Panc1 (cell line): Measurements from ENCODE around the gene EIF2AK2. TPM values are rescaled to one million over a fixed set of nuclear protein-coding genes. Genes with fewer than 3 reads are reported as not detected.

ENCODE experiments used
- ATAC-seq: fragments of 200-7000 bp; cut with Tn5 transposase; 2 replicates; pipeline ENCODE4 v1.9.1; 2020; ENCODE audit warnings: mild to moderate bottlenecking, moderate library complexity
- BruUV-seq: library from RNA; stranded (reverse); fragments of 400-500 nt; replicated peaks from 2 replicates; lab custom pipeline; 2021; lab: Mats Ljungman, UMichigan
- CTCF ChIA-PET: fragments of 300-600 bp; sonication (Branson Sonifier 250); formaldehyde crosslinking; loops from one replicate; lab custom pipeline; 2022; ENCODE audit warnings: antibody characterized with exemption; lab: Charles Lee
- POLR2A ChIA-PET: fragments of 300-600 bp; sonication (Branson Sonifier 250); formaldehyde crosslinking; loops from one replicate; lab custom pipeline; 2022; ENCODE audit warnings: antibody characterized with exemption; lab: Charles Lee
- DNase-seq: peaks from one replicate; pipeline ENCODE4 v3.0.0-alpha.2; 2010; ENCODE audit warnings: low read depth, low spot score
- H3K27ac ChIP-seq: 2 replicates; pipeline ENCODE4 v1.5.1; 2011; ENCODE audit warnings: mild to moderate bottlenecking, low read length, inconsistent platforms
- H3K27me3 ChIP-seq: fragments of 200-500 bp; sonication (Bioruptor generic); 2 replicates; pipeline ENCODE4 v1.6.0; 2014; ENCODE audit warnings: low read length, inconsistent platforms; ENCODE audit not compliant: control insufficient read depth, insufficient read depth
- H3K36me3 ChIP-seq: fragments of 200-500 bp; sonication (Bioruptor generic); 2 replicates; pipeline ENCODE4 v1.5.1; 2014; ENCODE audit warnings: inconsistent platforms, mild to moderate bottlenecking, low read length, moderate library complexity; ENCODE audit not compliant: control insufficient read depth, insufficient read depth
- H3K4me1 ChIP-seq: 2 replicates; pipeline ENCODE4 v1.5.1; 2011; ENCODE audit warnings: inconsistent platforms, mild to moderate bottlenecking, low read length, moderate library complexity; ENCODE audit not compliant: control insufficient read depth, insufficient read depth
- H3K4me3 ChIP-seq, 2 experiments: 2 replicates each; pipeline ENCODE4 v1.5.1; 2011 to 2012; ENCODE audit warnings: low read depth in 2 of 2, low read length in 2 of 2, mild to moderate bottlenecking in 2 of 2, inconsistent platforms in 1 of 2, moderate library complexity in 1 of 2
- H3K9me3 ChIP-seq: fragments of 200-500 bp; sonication (Bioruptor generic); 2 replicates; pipeline ENCODE4 v1.5.1; 2014; ENCODE audit warnings: low read depth, mild to moderate bottlenecking, inconsistent platforms, low read length, moderate library complexity; ENCODE audit not compliant: control insufficient read depth, insufficient read depth
- POLR2AphosphoS5 ChIP-seq: IDR thresholded peaks from 2 replicates; pipeline ENCODE4 v1.6.1; 2012; ENCODE audit warnings: mild to moderate bottlenecking, low read depth, low read length, moderate library complexity
- REST ChIP-seq, 2 experiments: IDR thresholded peaks; 2 replicates each; pipeline ENCODE4 v1.6.1; 2011 to 2012; ENCODE audit warnings: low read depth in 2 of 2, control low read depth in 1 of 2, low read length in 1 of 2, mild to moderate bottlenecking in 1 of 2, moderate library complexity in 1 of 2; ENCODE audit not compliant: insufficient read depth in 1 of 2
- SIN3A ChIP-seq: IDR thresholded peaks from 2 replicates; pipeline ENCODE4 v1.6.1; 2012; ENCODE audit warnings: low read depth, mild to moderate bottlenecking, low read length, moderate library complexity, borderline replicate concordance; ENCODE audit not compliant: insufficient read depth
- TCF7L2 ChIP-seq: IDR thresholded peaks from 2 replicates; pipeline ENCODE4 v1.6.1; 2011; ENCODE audit warnings: mild to moderate bottlenecking, low read depth, low read length, inconsistent platforms
- in situ Hi-C: cut with HindIII; loops from 2 replicates; pipeline ENCODE4 v1.10.0; 2016; ENCODE audit warnings: low sequenced_read_pairs, low pct_unique_long_range_greater_than_20kb
- intact Hi-C: fragments of 100-400 bp; cut with micrococcal nuclease; formaldehyde crosslinking; loops from one replicate; pipeline ENCODE4 v1.10.0; 2022; ENCODE audit not compliant: unreplicated experiment
- total RNA-seq: library from RNA; stranded (reverse); gene quantifications from one replicate; pipeline ENCODE4 v1.2.1, GENCODE V29; 2021; ENCODE audit not compliant: unreplicated experiment
- TF ChIP-seq, protein P1 (sequence below): fragments of 450-650 bp; IDR thresholded peaks from 2 replicates; pipeline ENCODE4 v1.5.1; 2017; ENCODE audit warnings: mild to moderate bottlenecking

Gene EIF2AK2
- total RNA-seq, 1 experiment from 2014 or later, result 44.3 TPM

GRCh38 chr2:37201766-37202165 is 45.0 kb upstream of the EIF2AK2 start:
- CTCF ChIA-PET, result no interaction called here

DNA sequence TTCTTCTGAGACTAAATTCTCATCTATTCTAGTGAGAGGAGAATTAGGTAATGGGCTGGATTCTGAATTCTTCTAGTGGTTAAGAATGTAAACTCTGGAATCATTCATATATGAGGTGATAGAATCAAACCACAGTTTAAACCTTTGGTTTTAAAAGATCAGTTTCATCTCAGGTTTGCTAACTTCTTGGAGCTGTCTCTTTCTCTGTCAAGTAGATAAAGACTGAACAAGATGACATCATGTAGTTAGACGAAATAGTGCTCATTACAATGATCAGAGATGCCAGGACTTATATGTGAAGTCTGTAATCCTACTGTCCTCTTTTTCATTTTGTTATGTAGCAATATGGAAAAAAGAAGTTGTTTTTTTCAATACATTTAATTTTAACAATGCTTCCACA is 44.4 kb upstream of the EIF2AK2 start:
- TF ChIP-seq, protein P1, sequence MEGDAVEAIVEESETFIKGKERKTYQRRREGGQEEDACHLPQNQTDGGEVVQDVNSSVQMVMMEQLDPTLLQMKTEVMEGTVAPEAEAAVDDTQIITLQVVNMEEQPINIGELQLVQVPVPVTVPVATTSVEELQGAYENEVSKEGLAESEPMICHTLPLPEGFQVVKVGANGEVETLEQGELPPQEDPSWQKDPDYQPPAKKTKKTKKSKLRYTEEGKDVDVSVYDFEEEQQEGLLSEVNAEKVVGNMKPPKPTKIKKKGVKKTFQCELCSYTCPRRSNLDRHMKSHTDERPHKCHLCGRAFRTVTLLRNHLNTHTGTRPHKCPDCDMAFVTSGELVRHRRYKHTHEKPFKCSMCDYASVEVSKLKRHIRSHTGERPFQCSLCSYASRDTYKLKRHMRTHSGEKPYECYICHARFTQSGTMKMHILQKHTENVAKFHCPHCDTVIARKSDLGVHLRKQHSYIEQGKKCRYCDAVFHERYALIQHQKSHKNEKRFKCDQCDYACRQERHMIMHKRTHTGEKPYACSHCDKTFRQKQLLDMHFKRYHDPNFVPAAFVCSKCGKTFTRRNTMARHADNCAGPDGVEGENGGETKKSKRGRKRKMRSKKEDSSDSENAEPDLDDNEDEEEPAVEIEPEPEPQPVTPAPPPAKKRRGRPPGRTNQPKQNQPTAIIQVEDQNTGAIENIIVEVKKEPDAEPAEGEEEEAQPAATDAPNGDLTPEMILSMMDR, result no peak
- no peak for TF ChIP-seq TCF7L2
- TF ChIP-seq REST (IDR thresholded peaks at IDR 0.05; ENCODE audit: insufficient read depth in 1 of 2, low read depth in 2 of 2, low read length in 1 of 2), result no peak
- no peak for TF ChIP-seq POLR2AphosphoS5
- TF ChIP-seq SIN3A, result no peak
- Histone ChIP-seq H3K36me3 (peaks cover 33% of the 10 kb centered on the region), H3K9me3 (peaks cover 5% of the 10 kb centered on the region; the same call in 1 of the 2 replicates), H3K27ac (no peak overlapping the region), H3K4me3 (no peak overlapping the region), H3K27me3 (no peaks in the 10 kb centered on the region), H3K4me1 (no peaks in the 10 kb centered on the region)
- in situ Hi-C loops, result no loop called here
- BruUV-seq, result no TSS peak
- POLR2A ChIA-PET, result no interaction called here
- CTCF ChIA-PET, result no interaction called here
- DNase-seq (no peak), ATAC-seq (no peak)
- intact Hi-C loops, result no loop called here

More at GRCh38 chr2:37201766-37202165, 45.0 kb upstream of the EIF2AK2 start:
- POLR2A ChIA-PET, result no interaction called here
- intact Hi-C loops, result no loop called here
- H3K9me3 ChIP-seq, result peaks cover 5% of the 10 kb centered on the region; the same call in 1 of the 2 replicates
- BruUV-seq, result TSS peak; percentile 10
- no peak for DNase-seq
- no peak overlapping the region for H3K4me3 ChIP-seq
- peaks cover 33% of the 10 kb centered on the region for H3K36me3 ChIP-seq
- H3K27ac ChIP-seq, result no peak overlapping the region
- no peaks in the 10 kb centered on the region for H3K27me3 ChIP-seq
- no peak for ATAC-seq
- no peak for TF ChIP-seq POLR2AphosphoS5
- TF ChIP-seq REST (IDR thresholded peaks at IDR 0.05; ENCODE audit: insufficient read depth in 1 of 2, low read depth in 2 of 2, low read length in 1 of 2), result no peak
- TF ChIP-seq SIN3A, result no peak
- TF ChIP-seq, protein P1, result no peak
- no peak for TF ChIP-seq TCF7L2
- H3K4me1 ChIP-seq, result no peaks in the 10 kb centered on the region
- in situ Hi-C loops, result no loop called here
